RWPE2 (cell line): ENCODE measurements around the gene MEF2C.

Experiments
- ATAC-seq: fragments of 200-7000 bp; cut with Tn5 transposase; 3 replicates; pipeline ENCODE4 v1.9.1; 2021; ENCODE audit warnings: low read depth
- DNase-seq: peaks from one replicate; pipeline ENCODE4 v3.0.0-alpha.2; 2020; ENCODE audit warnings: low spot score
- H3K27ac ChIP-seq: fragments of 450-650 bp; 2 replicates; pipeline ENCODE4 v1.5.1; 2017; ENCODE audit warnings: mild to moderate bottlenecking; ENCODE audit not compliant: poor library complexity, severe bottlenecking
- H3K27me3 ChIP-seq: fragments of 250-450 bp; sonication (Bioruptor Pico); 2 replicates; pipeline ENCODE4 v1.5.1; 2021; ENCODE audit warnings: mild to moderate bottlenecking, moderate library complexity; ENCODE audit not compliant: insufficient read depth, poor library complexity, severe bottlenecking
- H3K36me3 ChIP-seq: fragments of 250-450 bp; sonication (Bioruptor Pico); 2 replicates; pipeline ENCODE4 v1.5.1; 2020; ENCODE audit warnings: low read depth, mild to moderate bottlenecking, moderate library complexity
- H3K4me1 ChIP-seq: fragments of 250-450 bp; sonication (Bioruptor Pico); 2 replicates; pipeline ENCODE4 v1.5.1; 2021; ENCODE audit warnings: mild to moderate bottlenecking, moderate library complexity; ENCODE audit not compliant: insufficient read depth, poor library complexity, severe bottlenecking
- H3K4me3 ChIP-seq: fragments of 250-450 bp; sonication (Bioruptor Pico); 2 replicates; pipeline ENCODE4 v1.5.1; 2021; ENCODE audit warnings: mild to moderate bottlenecking, moderate library complexity; ENCODE audit not compliant: severe bottlenecking
- H3K9me3 ChIP-seq: fragments of 250-450 bp; sonication (Bioruptor Pico); 2 replicates; pipeline ENCODE4 v1.5.1; 2021; ENCODE audit warnings: mild to moderate bottlenecking, moderate library complexity; ENCODE audit not compliant: severe bottlenecking
- TF ChIP-seq, protein P1 (sequence below): fragments of 450-650 bp; IDR thresholded peaks from one replicate; pipeline ENCODE4 v1.5.1; 2017; ENCODE audit warnings: mild to moderate bottlenecking, moderate library complexity; ENCODE audit not compliant: poor library complexity, severe bottlenecking

MEF2C gene

DNA sequence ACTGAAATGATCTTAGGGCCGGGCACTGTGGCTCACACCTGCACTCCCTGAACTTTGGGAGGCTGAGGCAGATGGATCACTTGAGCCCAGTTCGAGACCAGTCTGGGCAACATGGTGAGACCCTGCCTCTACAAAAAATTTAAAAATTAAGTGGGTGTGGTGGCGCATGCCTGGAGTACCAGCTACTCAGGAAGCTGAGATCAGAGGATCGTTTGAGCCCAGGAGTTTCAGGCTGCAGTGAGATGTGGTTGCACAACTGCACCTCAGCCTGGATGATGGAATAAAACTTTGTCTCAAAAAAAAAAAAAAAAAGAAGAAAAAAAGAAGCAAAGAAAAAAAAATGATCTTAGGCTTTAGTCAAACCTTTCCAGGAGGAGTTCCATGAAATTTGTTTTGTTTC is 41.8 kb downstream of the MEF2C start:
- no peak for DNase-seq
- TF ChIP-seq, protein P1, sequence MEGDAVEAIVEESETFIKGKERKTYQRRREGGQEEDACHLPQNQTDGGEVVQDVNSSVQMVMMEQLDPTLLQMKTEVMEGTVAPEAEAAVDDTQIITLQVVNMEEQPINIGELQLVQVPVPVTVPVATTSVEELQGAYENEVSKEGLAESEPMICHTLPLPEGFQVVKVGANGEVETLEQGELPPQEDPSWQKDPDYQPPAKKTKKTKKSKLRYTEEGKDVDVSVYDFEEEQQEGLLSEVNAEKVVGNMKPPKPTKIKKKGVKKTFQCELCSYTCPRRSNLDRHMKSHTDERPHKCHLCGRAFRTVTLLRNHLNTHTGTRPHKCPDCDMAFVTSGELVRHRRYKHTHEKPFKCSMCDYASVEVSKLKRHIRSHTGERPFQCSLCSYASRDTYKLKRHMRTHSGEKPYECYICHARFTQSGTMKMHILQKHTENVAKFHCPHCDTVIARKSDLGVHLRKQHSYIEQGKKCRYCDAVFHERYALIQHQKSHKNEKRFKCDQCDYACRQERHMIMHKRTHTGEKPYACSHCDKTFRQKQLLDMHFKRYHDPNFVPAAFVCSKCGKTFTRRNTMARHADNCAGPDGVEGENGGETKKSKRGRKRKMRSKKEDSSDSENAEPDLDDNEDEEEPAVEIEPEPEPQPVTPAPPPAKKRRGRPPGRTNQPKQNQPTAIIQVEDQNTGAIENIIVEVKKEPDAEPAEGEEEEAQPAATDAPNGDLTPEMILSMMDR: no peak
- H3K27ac ChIP-seq: no peak overlapping the region
- no peaks in the 10 kb centered on the region for H3K9me3 ChIP-seq
- H3K4me1 ChIP-seq: no peaks in the 10 kb centered on the region
- H3K4me3 ChIP-seq: no peak overlapping the region
- no peak for ATAC-seq
- H3K36me3 ChIP-seq: no peaks in the 10 kb centered on the region
- no peaks in the 10 kb centered on the region for H3K27me3 ChIP-seq

DNA sequence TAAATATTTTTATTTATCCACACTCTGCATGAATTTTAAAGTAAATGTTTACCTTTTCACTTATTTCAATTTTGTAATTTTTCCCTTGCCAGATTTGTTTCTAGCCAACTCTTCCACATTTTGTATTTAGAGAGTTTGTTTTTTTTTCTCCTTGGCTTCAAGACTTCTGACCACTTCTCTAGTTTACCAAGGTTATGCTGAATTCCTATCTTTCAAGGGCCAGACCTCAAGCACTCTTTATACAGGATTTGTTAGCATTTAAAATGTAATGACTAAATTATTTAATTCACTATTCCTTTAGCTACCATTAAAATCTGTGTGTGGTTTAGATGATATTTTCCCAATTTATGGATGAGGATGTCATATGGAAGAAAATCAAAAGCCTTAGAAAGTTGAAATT is 42.5 kb downstream of the MEF2C start:
- Histone ChIP-seq H3K36me3 (no peaks in the 10 kb centered on the region), H3K27me3 (no peaks in the 10 kb centered on the region), H3K4me3 (no peak overlapping the region), H3K9me3 (no peaks in the 10 kb centered on the region), H3K4me1 (no peaks in the 10 kb centered on the region), H3K27ac (no peak overlapping the region)
- DNase-seq (no peak), ATAC-seq (no peak)
- TF ChIP-seq, protein P1: no peak

DNA sequence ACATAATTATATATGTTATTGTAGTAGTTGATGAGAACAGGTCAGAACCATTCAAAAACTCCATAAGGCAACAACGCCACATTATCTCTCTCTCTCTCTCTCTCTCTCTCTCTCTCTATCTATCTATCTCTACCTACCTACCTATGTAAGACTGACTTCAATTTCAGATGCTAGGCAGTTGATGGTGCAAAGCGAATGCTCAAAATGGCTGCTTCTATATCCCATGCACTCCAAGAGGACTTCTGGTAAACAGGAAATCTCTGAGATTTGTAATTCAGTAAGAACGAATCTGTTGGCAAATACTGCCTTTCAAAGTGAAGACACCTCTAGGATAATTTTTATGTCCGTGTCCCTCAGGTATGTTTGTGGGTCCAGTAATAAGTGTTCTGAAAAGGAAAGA is 43.7 kb downstream of the MEF2C start:
- TF ChIP-seq, protein P1: no peak
- Histone ChIP-seq H3K27me3 (no peaks in the 10 kb centered on the region), H3K27ac (no peak overlapping the region), H3K4me3 (no peak overlapping the region), H3K36me3 (no peaks in the 10 kb centered on the region), H3K4me1 (no peaks in the 10 kb centered on the region), H3K9me3 (no peaks in the 10 kb centered on the region)
- no peak for DNase-seq
- ATAC-seq: no peak

DNA sequence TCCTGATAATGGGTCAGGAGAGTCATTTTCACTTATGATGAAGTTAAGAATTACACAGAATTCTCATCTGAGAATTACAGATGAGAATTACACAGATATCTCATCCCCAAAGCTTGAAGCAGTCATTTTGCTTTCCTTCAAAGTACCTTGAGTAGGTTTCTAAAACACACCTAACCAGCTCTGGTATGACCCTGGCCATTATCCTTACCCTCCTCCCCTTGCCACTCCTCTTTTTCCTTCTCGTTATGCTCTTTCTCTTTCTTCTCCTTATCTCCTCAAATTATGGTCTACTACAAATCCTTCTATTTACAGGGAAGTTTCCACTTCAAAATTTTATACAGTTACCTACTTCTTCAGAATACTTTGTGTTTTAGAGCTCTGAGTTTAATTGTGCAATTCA is 44.5 kb downstream of the MEF2C start:
- Histone ChIP-seq H3K36me3 (no peaks in the 10 kb centered on the region), H3K4me3 (no peak overlapping the region), H3K27me3 (no peaks in the 10 kb centered on the region), H3K27ac (no peak overlapping the region), H3K9me3 (no peaks in the 10 kb centered on the region), H3K4me1 (no peaks in the 10 kb centered on the region)
- TF ChIP-seq, protein P1: no peak
- DNase-seq (no peak), ATAC-seq (no peak)

DNA sequence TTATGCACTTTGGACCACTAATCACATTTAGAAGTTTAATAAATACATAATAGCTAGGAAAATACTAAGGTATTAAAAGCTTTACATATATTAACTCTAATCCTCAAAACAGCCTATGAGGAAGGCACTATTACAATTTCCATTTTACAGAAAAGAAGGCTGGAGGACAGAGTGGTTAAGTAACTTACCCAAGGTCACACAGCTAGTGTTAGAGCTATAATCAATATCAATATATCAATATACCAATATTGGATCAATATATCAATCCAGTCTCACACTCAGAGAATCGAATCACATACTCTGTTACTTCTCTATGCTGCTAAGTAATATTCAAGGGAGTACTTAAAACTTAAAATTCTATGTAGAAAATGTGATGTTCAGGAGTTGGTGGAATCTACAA is 45.2 kb downstream of the MEF2C start:
- Histone ChIP-seq H3K9me3 (no peaks in the 10 kb centered on the region), H3K4me1 (no peaks in the 10 kb centered on the region), H3K36me3 (no peaks in the 10 kb centered on the region), H3K27ac (no peak overlapping the region), H3K4me3 (no peak overlapping the region), H3K27me3 (no peaks in the 10 kb centered on the region)
- no peak for ATAC-seq
- TF ChIP-seq, protein P1: no peak
- no peak for DNase-seq
